Loucy (cell line): ENCODE data around the gene LMBR1.
"Not testable (repeated sequence)": the region's sequence is repeated elsewhere in the genome, so short reads cannot be mapped to it uniquely, and the experiment has no call there.

Source experiments
- EZH2phosphoT487 ChIP-seq: fragments of 200-600 bp; IDR thresholded peaks from 2 replicates; pipeline ENCODE4 v1.6.1; 2018; ENCODE audit warnings: antibody characterized with exemption, mild to moderate bottlenecking, moderate library complexity, borderline replicate concordance
- TF ChIP-seq, protein P1 (sequence below): fragments of 200-600 bp; sonication (generic); conservative IDR thresholded peaks from 2 replicates; pipeline ENCODE4 v1.5.1; 2014; ENCODE audit warnings: mild to moderate bottlenecking, antibody characterized with exemption, low read length

DNA sequence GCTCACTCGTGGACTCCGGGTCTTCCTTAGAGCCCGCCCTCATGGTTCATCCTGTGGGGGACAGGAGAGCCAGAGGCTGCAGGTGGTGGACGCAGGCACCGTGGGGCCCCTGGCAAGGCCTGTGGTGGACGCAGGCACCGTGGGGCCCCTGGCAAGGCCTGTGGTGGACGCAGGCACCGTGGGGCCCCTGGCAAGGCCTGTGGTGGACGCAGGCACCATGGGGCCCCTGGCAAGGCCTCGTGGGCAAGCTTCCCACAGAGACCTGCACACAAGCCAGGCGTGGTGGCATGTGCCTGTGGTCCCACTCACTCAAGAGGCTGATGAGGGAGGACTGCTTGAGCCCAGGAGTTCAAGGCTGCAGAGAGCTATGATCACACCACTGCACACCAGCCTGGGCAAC lies 32.8 kb upstream of the LMBR1 start:
- TF ChIP-seq, protein P1, sequence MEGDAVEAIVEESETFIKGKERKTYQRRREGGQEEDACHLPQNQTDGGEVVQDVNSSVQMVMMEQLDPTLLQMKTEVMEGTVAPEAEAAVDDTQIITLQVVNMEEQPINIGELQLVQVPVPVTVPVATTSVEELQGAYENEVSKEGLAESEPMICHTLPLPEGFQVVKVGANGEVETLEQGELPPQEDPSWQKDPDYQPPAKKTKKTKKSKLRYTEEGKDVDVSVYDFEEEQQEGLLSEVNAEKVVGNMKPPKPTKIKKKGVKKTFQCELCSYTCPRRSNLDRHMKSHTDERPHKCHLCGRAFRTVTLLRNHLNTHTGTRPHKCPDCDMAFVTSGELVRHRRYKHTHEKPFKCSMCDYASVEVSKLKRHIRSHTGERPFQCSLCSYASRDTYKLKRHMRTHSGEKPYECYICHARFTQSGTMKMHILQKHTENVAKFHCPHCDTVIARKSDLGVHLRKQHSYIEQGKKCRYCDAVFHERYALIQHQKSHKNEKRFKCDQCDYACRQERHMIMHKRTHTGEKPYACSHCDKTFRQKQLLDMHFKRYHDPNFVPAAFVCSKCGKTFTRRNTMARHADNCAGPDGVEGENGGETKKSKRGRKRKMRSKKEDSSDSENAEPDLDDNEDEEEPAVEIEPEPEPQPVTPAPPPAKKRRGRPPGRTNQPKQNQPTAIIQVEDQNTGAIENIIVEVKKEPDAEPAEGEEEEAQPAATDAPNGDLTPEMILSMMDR: not testable (repeated sequence)
- not testable (repeated sequence) for TF ChIP-seq EZH2phosphoT487
